CD14-positive monocyte (primary cell): Measurements from ENCODE around the gene SMIM15. TPM values are rescaled to one million over a fixed set of nuclear protein-coding genes. Genes with fewer than 3 reads are reported as not detected.
A peak's percentile ranks its signal among the peaks of the same experiment; 100 is the strongest.

ENCODE experiments used
- DNase-seq, 3 donors: peaks; one replicate each; pipeline ENCODE4 v3.0.0-alpha.2; 2011 to 2022
- H2AFZ ChIP-seq: 2 replicates; pipeline ENCODE4 v1.6.0; 2012; ENCODE audit warnings: mild to moderate bottlenecking, low read depth, low read length, inconsistent platforms; ENCODE audit not compliant: insufficient read depth, poor library complexity, severe bottlenecking
- H3K27ac ChIP-seq, 2 donors: 1 replicate in 1 of 2; 2 replicates in 1 of 2; pipeline ENCODE4 v1.5.1; 2012 to 2013; ENCODE audit warnings: low read length in 2 of 2, control low read depth in 1 of 2, inconsistent platforms in 1 of 2, low read depth in 1 of 2, mild to moderate bottlenecking in 1 of 2
- H3K27me3 ChIP-seq, 2 donors: one replicate each; pipeline versions ENCODE4 v1.6.0 to v1.6.1; 2011 to 2013; ENCODE audit warnings: low read length in 2 of 2; ENCODE audit not compliant: control insufficient read depth in 2 of 2, insufficient read depth in 2 of 2
- H3K36me3 ChIP-seq, 2 donors: replicated peaks in 1 of 2; 1 replicate in 1 of 2; 2 replicates in 1 of 2; pipeline versions ENCODE4 v1.5.1 to v1.6.1; 2012 to 2013; ENCODE audit warnings: low read length in 2 of 2, control low read depth in 1 of 2, inconsistent platforms in 1 of 2, mild to moderate bottlenecking in 1 of 2; ENCODE audit not compliant: insufficient read depth in 2 of 2, control insufficient read depth in 1 of 2
- H3K4me1 ChIP-seq, 2 donors: 1 replicate in 1 of 2; 2 replicates in 1 of 2; pipeline versions ENCODE4 v1.5.1 to v1.6.1; 2012 to 2013; ENCODE audit warnings: low read length in 2 of 2, control low read depth in 1 of 2, inconsistent platforms in 1 of 2, mild to moderate bottlenecking in 1 of 2, moderate library complexity in 1 of 2; ENCODE audit not compliant: insufficient read depth in 2 of 2, control insufficient read depth in 1 of 2
- H3K4me2 ChIP-seq: replicated peaks from 2 replicates; pipeline ENCODE3; 2012; ENCODE audit warnings: low read length, moderate library complexity, mild to moderate bottlenecking; ENCODE audit not compliant: poor library complexity, severe bottlenecking; ENCODE audit errors: extremely low read depth
- H3K4me3 ChIP-seq, 3 experiments: fragments of 200-600 bp in 1 of 3; sonication (generic) in 1 of 3; replicated peaks in 1 of 3; 1 replicate in 2 of 3; 2 replicates in 1 of 3; pipeline ENCODE4 v1.5.1; 2011 to 2013; ENCODE audit warnings: low read length in 3 of 3, mild to moderate bottlenecking in 3 of 3, control low read depth in 2 of 3, low read depth in 2 of 3, inconsistent platforms in 1 of 3, moderate library complexity in 1 of 3
- H3K79me2 ChIP-seq: 2 replicates; pipeline ENCODE4 v1.6.0; 2012; ENCODE audit warnings: mild to moderate bottlenecking, control low read depth, inconsistent platforms, low read length, moderate library complexity; ENCODE audit not compliant: insufficient read depth
- H3K9ac ChIP-seq: 2 replicates; pipeline ENCODE4 v1.6.0; 2017; ENCODE audit warnings: low read length, mild to moderate bottlenecking; ENCODE audit not compliant: insufficient read depth, poor library complexity, severe bottlenecking
- H3K9me3 ChIP-seq, 2 donors: replicated peaks in 1 of 2; 1 replicate in 1 of 2; 2 replicates in 1 of 2; pipeline versions ENCODE4 v1.5.1 to v1.6.1; 2012 to 2013; ENCODE audit warnings: low read length in 2 of 2, control low read depth in 1 of 2; ENCODE audit not compliant: control insufficient read depth in 1 of 2, insufficient read depth in 1 of 2
- H4K20me1 ChIP-seq: 2 replicates; pipeline ENCODE4 v1.6.0; 2012; ENCODE audit warnings: mild to moderate bottlenecking, low read length, control low read depth, moderate library complexity; ENCODE audit not compliant: insufficient read depth
- H3K27ac Mint-ChIP-seq, 7 donors: one replicate each; pipeline ENCODE4 v1.8.0; 2020; ENCODE audit warnings: mild to moderate bottlenecking in 7 of 7, mixed read lengths in 7 of 7, moderate library complexity in 6 of 7, inconsistent platforms in 2 of 7
- H3K27me3 Mint-ChIP-seq, 3 donors: one replicate each; pipeline ENCODE4 v1.8.0; 2021 to 2022; ENCODE audit warnings: low read depth in 3 of 3, mild to moderate bottlenecking in 3 of 3, mixed read lengths in 3 of 3, moderate library complexity in 3 of 3, inconsistent platforms in 1 of 3
- H3K36me3 Mint-ChIP-seq, 2 donors: one replicate each; pipeline ENCODE4 v1.8.0; 2020; ENCODE audit warnings: mixed read lengths in 2 of 2, inconsistent platforms in 1 of 2, mild to moderate bottlenecking in 1 of 2
- H3K4me1 Mint-ChIP-seq: one replicate; pipeline ENCODE4 v1.8.0; 2020; ENCODE audit warnings: mild to moderate bottlenecking, mixed read lengths
- H3K4me3 Mint-ChIP-seq, 2 donors: one replicate each; pipeline ENCODE4 v1.8.0; 2020; ENCODE audit warnings: mild to moderate bottlenecking in 2 of 2, mixed read lengths in 2 of 2, moderate library complexity in 1 of 2
- H3K9me3 Mint-ChIP-seq, 7 donors: one replicate each; pipeline ENCODE4 v1.8.0; 2020 to 2022; ENCODE audit warnings: mixed read lengths in 7 of 7, mild to moderate bottlenecking in 6 of 7, moderate library complexity in 6 of 7, inconsistent platforms in 2 of 7
- CTCF ChIP-seq: fragments of 200-600 bp; IDR thresholded peaks from one replicate; pipeline ENCODE4 v1.8.0; 2022; ENCODE audit warnings: antibody characterized with exemption, mild to moderate bottlenecking
- WGBS: methylation state at CpG from one replicate; pipeline ENCODE4 v1.1.5; 2013; ENCODE audit warnings: missing lambda C conversion rate; ENCODE audit not compliant: insufficient coverage; 5-methylcytosine and 5-hydroxymethylcytosine counted together
- intact Hi-C, 2 donors: fragments of 100-400 bp; cut with micrococcal nuclease; formaldehyde crosslinking; loops; one replicate each; pipeline versions ENCODE4 v1.15.0 to v1.15.1; 2023
- polyA plus RNA-seq, 3 donors: library from polyadenylated mRNA; depleted of rRNA in 1 of 3; unstranded in 2 of 3; stranded (reverse) in 1 of 3; fragments of 300-500 nt in 2 of 3; fragments of >200 nt in 1 of 3; fragmentation: Illumina TruSeq in 2 of 3; gene quantifications; 1 replicate in 2 of 3; 2 replicates in 1 of 3; pipeline ENCODE4 v1.2.3, GENCODE V29; 2012 to 2021

Gene SMIM15
- polyA plus RNA-seq, 3 donors = 7.0 to 43.4 (median 32.0) TPM

GRCh38 chr5:61159836-61160235, 2.4 kb downstream of the SMIM15 start:
- Mint-ChIP-seq H3K4me3 (peak overlapping the region; percentile 37 to 71), H3K4me1 (peaks cover 52% of the 10 kb centered on the region), H3K9me3 (peaks cover 0 to 6% (median under 1%) of the 10 kb centered on the region in 7 donors), H3K27ac (peak overlapping the region; percentile 47 to 87 (median 68)), H3K27me3 (peaks cover 0 to 2% (median 0%) of the 10 kb centered on the region in 3 donors), H3K36me3 (peaks cover 27 to 34% of the 10 kb centered on the region in 2 donors)
- Histone ChIP-seq H3K9me3 (no peaks in the 10 kb centered on the region), H3K79me2 (peaks cover 65% of the 10 kb centered on the region), H2AFZ (no peak overlapping the region), H3K27ac (peak overlapping the region in 1 of 2 donors; percentile 34), H3K9ac (no peak overlapping the region), H4K20me1 (no peaks in the 10 kb centered on the region), H3K4me2 (peak overlapping the region; percentile 90), H3K4me1 (peaks cover 27 to 44% of the 10 kb centered on the region in 2 donors), H3K27me3 (no peaks in the 10 kb centered on the region), H3K36me3 (peaks cover 2 to 17% of the 10 kb centered on the region in 2 donors), H3K4me3 (peak overlapping the region in 1 of 3 experiments; percentile 96)
- TF ChIP-seq CTCF = no peak
- DNase-seq = peak; percentile 12 to 49 (median 21)
- 0% methylated on average over 1 of the region's 4 CpGs for WGBS
- intact Hi-C loops = loop anchor here (5.0 kb wide), 3 partner anchors 117 to 247 kb away; partner anchors contain the start of gene ZSWIM6 (in 1 of the 2)

- H3K36me3 Mint-ChIP-seq = peaks cover 31 to 37% of the 10 kb centered on the region in 2 donors
- DNase-seq = no peak
- H3K27me3 Mint-ChIP-seq = peaks cover 0 to 2% (median 0%) of the 10 kb centered on the region in 3 donors
- H3K4me1 Mint-ChIP-seq = peaks cover 49% of the 10 kb centered on the region
- Histone ChIP-seq H3K9me3 (no peaks in the 10 kb centered on the region), H3K27me3 (no peaks in the 10 kb centered on the region), H3K27ac (no peak overlapping the region), H3K4me1 (peaks cover 27 to 43% of the 10 kb centered on the region in 2 donors), H3K79me2 (peaks cover 65% of the 10 kb centered on the region), H4K20me1 (no peaks in the 10 kb centered on the region), H3K9ac (no peak overlapping the region), H3K4me3 (no peak overlapping the region), H2AFZ (no peak overlapping the region), H3K36me3 (peaks cover 2 to 17% of the 10 kb centered on the region in 2 donors), H3K4me2 (no peak overlapping the region)
- H3K9me3 Mint-ChIP-seq = peaks cover 0 to 10% (median 3%) of the 10 kb centered on the region in 7 donors
- H3K4me3 Mint-ChIP-seq = no peak overlapping the region
- WGBS = no CpG with 5 or more reads among the region's 3 CpGs
- H3K27ac Mint-ChIP-seq = peak overlapping the region in 1 of 7 donors; percentile 54
- TF ChIP-seq CTCF = no peak
- intact Hi-C loops = no loop called here
Observed at GRCh38 chr5:61159070-61159469, 3.2 kb downstream of the SMIM15 start.
